ENCODE data around the gene FASN.

GRCh38 chr17:82054351-82055022, 43.5 kb downstream of the FASN start:
- TF ChIP-seq, protein P1, sequence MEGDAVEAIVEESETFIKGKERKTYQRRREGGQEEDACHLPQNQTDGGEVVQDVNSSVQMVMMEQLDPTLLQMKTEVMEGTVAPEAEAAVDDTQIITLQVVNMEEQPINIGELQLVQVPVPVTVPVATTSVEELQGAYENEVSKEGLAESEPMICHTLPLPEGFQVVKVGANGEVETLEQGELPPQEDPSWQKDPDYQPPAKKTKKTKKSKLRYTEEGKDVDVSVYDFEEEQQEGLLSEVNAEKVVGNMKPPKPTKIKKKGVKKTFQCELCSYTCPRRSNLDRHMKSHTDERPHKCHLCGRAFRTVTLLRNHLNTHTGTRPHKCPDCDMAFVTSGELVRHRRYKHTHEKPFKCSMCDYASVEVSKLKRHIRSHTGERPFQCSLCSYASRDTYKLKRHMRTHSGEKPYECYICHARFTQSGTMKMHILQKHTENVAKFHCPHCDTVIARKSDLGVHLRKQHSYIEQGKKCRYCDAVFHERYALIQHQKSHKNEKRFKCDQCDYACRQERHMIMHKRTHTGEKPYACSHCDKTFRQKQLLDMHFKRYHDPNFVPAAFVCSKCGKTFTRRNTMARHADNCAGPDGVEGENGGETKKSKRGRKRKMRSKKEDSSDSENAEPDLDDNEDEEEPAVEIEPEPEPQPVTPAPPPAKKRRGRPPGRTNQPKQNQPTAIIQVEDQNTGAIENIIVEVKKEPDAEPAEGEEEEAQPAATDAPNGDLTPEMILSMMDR (IDR thresholded peaks at IDR 0.05; ENCODE audit: insufficient read depth, low read length, poor library complexity, severe bottlenecking) = no peak
- no peak for TF ChIP-seq EZH2phosphoT487 (conservative IDR thresholded peaks at IDR 0.05; ENCODE audit: low read length)

All from SU-DHL-6 (cell line).